GM21447 (cell line): ENCODE measurements around the gene USP6.
"Not testable (repeated sequence)": the region's sequence is repeated elsewhere in the genome, so short reads cannot be mapped to it uniquely, and the experiment has no call there.

Experiments used
- ATAC-seq: cut with Tn5 transposase; IDR thresholded peaks from one replicate; pipeline ENCODE4 v1.9.1; 2021; ENCODE audit not compliant: unreplicated experiment

The USP6 gene

DNA sequence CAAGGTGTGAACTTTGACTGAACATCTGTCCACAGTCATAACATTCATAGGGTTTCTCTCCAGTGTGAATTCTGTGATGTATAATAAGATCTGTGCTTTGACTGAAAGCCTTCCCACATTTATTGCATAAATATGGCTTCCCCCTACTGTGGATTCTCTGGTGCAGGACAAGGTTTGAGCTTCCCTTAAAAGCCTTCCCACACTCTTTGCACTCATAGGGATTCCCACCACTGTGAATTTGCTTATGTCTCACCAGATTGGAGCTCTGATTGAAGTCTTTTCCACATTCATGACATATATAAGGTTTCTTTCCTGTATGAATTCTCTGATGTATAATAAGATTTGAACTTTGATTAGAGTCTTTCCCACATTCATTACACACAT, 67.6 kb downstream of the USP6 start:
- no peak for ATAC-seq

DNA sequence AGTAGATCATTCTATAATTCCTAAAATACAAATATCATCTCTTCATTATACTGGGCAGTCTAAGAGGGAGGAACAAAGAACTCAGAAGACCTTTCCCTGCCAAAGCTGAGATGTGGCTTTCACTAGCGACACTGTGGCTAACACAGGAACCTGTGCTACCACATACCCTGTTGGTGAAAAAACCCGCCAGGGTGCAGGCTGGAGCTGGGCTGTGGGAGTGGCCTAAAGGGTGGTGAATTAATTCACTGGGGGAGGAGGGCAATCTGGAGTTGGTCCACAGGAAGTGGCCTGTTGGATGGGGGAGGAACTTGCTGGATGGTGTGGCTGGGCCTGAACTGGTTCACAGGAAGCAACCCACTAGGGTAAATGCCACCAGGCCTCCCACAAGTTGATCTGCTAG, 68.5 kb downstream of the USP6 start:
- no peak for ATAC-seq

DNA sequence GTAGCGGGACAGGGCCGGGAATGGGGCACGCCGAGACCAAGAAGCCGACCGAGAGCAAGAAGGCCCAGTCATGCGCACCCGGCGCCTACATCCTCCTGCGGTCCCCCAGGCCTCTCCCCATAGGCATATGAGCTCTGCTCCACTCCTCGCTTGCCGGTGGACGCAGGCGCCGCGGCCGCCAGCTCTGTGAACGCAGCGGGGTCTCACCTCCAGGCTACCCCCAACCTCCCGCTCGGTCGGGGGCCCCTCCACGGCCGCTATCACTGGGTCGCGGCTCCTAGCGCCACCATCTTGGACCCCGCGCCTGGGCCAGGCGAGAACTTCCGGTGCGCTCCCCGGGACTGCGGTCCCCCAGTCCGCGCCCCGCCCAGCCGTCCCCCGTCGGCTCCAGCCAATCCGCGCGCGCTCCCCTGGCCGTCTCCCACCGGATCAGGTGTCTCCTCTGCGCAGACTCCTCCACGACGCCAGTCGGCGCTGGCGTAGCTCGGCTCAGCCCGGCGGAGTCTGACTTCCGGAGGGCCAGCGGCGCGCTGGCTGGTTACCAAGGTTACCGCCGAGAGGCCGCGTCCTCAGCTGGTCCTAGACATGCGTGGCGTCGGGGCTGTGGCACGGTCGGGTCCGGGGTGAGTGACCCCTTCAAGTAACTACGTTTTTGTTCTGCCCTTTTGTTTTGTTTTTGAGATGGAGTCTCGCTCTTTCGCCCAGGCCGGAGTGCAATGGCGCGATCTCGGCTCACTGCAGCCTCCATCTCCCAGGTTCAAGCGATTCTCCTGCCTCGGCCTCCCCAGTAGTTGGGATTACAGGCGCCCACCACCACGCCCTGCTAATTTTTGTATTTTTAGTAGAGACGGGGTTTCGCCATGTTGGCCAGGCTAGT, 75.9 kb downstream of the USP6 start, which contains the start of gene ZNF594:
Gene ZNF594 (minus strand): TSS at position 328 of the 877 bp plus-strand sequence. CDS start 7,612 bp downstream, outside the sequence.
- ATAC-seq: peak; percentile 96

DNA sequence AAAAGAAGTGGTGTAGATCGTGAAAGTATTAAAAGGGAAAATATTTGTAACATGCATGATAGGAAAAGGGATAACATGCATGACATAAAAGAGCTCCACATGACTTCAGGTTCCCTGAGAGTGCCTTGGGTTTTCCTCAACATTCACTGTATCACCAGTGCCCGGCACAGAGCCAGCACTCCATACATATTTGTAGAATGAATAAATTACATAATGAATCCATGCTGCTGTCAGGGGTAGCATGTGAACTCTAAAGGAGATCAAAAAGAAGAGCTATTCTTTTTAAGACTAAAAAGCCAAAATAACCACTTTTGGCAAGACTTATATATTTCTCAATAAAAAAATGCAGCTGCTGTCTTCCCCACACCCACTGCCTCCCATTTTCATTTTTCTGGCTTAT, 78.5 kb downstream of the USP6 start:
- no peak for ATAC-seq

DNA sequence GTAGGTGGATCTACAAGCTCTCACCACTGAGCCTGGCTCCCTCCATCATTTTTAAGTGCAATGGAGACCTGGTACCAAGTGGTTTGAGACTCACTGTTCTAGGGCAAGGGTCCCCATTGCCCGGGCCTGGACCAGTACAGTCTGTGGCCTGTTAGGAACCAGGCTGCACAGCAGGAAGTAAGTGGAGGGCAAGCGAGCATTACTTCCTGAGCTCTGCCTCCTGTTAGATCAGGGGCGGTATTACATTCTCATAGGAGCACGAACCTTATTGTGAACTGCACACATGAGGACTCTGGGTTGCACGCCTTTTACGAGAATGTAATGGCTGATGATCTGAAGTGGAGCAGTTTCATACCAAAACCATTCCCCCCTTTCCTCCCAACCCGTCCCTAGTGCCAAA, 82.6 kb downstream of the USP6 start:
- ATAC-seq: no peak

DNA sequence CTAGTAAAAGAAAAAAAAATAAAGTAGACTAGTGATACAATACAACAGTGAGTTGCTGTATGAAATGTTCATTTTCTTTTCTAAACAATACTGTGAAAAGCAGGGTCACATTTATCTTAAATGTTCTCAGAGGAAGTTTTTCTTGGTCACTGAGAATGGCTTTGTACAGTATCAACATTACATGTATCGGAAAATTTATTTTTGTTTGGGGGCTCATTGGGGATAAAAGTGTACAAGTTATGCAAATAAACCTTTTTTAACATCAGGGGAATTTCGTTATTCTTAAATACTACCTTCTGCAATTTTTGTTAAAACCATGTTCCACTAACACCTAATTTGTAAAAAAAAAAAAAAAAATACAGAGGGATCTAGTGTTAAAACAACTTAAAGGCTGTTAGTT, 84.5 kb downstream of the USP6 start:
- ATAC-seq: no peak

DNA sequence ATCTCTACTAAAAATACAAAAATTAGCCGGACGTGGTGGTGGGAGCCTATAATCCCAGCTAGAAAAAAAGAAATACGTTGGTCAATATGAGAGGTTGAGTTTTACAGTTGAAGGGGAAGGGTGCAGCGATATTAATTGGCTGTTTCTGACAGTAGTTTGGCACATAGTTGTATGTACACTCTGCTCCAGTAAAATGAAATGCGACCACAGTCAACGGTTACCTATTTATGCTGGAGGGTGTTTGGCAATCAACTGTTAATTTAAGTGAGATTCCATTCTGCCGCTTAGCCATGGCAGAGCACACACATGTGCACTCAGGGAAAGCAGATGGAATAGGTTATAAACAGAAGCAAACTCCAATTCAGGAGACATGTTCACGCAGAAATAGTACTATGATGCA, 85.2 kb downstream of the USP6 start:
- ATAC-seq: no peak

DNA sequence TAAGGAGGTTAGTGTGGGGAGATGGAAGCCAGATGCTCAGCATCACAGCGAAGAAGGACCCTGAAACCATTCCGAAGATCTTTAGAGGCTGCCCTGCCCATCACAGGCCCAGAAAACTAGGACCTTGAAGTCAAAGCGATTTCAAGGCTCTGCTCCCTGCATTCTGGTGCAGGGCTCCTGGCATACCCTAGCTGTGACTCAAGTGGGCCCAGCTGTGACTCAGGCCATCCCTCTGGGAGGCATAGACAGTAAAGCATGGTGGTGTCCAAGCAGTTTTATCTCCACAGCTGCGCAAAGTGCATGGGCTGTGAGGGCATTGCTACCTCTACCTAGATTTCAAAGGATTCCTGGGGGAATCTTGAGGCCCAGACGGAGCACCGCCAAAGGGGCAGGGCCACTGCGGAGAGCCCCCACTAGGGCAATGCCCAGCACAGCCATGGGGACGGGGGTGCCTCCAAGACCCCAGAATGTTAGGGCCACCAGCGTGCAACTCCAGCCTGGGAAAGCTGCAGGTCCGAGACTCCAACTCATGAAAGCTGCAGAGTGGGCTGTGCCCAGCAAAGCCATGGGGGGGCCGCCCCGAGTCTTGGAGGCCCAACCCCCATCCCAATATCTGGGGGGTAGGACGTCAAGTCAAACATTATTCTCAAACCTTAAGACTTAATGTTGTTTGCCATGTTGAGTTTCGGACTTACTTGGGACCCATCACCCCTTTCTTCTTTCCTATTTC, 87.5 kb downstream of the USP6 start:
- no peak for ATAC-seq

DNA sequence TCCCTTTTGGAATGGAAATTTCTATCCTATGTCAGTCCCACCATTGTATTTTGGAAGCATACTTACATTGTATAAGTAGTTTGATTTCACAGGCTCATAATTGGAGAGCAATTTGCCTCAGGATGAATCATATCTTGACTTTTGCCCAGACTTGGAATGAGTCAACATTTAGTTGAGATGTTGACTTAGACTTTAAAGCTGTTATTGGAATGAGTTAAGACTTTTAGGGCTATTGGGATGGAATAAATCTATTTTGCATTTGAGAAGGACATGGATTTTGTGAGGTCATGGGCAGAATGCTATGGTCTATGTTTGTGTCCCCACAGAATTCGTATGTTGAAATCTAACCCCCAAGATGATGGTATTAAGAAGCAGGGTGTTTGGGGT, 88.1 kb downstream of the USP6 start:
- no peak for ATAC-seq

DNA sequence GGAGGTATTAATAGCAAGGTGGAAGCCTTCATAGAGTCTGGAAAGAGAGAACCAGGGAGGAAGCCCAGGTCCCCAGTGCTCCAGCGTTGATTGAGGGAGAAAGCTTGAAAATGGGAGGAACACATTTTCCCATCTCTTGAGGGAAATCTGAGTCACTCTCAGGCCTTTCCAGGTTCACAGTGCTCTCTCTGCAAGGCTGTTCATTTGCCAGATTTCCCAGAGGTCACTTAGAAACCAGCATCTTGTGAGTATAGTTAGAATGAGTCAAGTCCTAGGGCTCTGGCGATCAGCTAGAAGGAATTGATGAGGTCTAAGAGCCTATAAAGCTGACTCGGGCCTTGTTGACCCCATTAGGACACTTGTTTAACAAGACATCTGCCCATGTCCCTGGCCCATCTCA, 93.6 kb downstream of the USP6 start:
- no peak for ATAC-seq

DNA sequence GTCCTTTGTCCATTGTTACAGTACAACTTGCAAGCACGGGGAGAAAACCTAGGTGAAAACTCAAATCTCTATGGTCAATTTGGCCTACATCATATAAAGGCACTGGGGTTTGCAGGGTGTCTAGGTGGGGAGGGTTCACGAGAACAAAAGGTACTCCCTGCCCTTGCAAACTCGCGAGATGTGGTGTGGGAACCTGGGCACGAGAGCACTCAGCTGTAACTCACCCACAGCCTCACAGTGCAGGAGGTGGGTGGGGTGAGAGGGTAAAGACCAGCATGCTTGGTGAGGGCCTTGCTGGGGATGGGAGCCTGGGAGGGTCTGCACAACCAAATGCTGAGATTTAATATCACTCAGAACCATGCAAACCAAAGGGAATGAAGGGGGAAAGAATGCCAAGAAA, 94.3 kb downstream of the USP6 start:
- ATAC-seq: no peak

DNA sequence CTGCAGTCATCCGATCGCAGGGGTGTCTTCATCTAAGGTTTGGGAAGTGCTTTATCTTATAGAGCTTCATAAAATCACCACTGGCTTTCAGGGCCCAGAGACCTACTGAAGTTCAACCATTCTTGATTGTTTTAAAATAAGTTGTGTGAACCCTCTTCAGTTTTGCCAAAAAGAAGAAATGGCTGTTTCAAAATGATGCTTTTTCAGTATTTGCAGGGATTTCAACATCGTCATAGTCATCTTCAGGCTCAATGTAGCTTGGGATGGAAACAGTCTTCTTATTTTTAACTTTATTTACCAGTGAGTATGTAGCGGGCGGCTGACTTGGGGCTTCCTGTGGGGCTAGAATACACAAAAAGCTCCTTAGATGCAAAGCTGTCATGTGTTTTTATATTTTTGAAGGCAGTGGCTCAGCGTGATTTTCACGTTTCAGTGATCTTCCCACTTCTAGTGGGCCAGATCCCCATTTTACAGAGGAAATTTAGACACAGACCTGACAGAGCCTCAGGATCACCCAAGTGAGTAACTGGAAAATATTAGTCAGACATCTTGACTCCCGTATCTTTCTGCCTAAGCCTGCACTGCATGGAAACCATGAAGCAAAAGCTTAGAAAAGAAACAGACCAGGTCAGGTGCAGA, 94.9 kb downstream of the USP6 start:
- ATAC-seq: no peak

DNA sequence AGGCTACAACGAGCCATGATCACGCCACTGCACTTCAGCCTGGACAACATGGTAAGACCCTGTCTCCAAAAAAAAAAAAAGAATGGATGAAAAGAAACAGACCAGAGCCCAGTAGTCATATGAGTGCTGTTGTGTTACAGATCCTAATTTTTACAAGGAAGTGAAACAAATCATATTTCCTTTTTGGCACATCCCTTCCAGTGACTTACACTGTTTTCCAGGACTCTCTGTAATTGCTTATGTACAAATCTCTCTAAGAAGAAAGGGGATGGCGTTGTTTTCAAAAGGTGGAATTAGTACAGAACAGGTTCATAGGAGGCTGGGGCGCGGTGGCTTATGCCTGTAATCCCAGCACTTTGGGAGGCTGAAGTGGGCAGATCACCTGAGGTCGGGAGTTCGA, 95.6 kb downstream of the USP6 start:
- no peak for ATAC-seq

DNA sequence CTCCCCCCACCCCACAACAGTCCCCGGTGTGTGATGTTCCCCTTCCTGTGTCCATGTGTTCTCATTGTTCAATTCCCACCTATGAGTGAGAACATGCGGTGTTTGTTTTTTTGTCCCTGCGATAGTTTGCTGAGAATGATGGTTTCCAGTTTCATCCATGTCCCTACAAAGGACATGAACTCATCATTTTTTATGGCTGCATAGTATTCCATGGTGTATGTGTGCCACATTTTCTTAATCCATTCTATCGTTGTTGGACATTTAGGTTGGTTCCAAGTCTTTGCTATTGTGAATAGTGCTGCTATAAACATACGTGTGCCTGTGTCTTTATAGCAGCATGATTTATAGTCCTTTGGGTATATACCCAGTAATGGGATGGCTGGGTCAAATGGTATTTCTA, 101.7 kb downstream of the USP6 start:
- not testable (repeated sequence) for ATAC-seq

DNA sequence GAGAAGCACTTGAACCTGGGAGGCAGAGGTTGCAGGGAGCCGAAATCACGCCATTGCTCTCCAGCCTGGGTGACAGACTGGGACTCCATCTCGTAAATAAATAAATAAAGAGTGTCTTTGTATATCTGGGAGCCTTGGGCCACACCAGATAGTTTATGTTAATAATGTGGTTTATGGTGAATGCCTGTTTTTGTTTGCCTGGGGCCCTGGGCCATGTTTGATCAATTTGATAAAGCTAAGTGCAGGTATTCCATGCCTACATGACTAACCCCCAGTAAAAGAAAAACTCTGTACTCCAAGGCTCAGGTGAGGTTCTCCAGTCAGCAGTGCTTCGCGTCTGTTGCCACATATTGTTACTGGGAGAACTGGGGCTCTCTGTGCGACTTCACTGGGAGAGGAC, 103.7 kb downstream of the USP6 start:
- no peak for ATAC-seq

DNA sequence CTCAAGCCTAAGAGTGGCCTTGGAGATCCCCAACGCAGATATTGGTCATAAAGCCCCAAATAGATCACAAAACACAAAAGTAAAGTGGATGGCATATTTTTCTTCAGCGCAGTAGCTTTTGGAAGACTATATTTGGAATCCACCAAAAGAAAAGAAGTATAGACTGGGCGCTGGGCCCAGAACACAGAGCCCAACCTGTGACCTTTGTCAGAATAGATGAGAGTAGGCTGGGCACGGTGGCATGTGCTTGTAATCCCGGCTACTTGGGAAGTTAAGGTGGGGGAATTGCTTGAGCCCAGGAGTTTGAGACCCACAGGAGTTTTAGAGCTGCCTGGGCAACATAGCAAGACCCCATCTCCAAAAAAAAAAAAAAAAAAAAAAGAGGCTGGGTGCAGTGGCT, 104.2 kb downstream of the USP6 start:
- ATAC-seq: no peak

DNA sequence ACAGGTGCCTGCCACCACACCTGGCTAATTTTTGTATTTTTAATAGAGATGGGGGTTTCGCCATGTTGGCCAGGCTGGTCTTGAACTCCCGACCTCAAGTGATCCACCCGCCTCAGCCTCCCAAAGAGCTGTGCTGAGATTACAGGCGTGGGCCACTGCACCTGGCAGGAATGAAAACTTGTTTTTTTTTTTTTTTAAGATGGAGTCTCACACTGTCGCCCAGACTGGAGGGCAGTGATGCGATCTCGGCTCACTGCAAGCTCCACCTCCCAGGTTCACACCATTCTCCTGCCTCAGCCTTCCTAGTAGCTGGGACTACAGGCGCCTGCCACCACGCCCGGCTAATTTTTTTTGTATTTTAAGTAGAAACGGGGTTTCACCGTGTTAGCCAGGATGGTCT, 106.1 kb downstream of the USP6 start:
- ATAC-seq: not testable (repeated sequence)
